ENCODE results near the gene ABCC3. TPM values are rescaled to one million over a fixed set of nuclear protein-coding genes. Genes with fewer than 3 reads are reported as not detected.

ABCC3 gene
- total and polyA plus RNA-seq, 9 of the 15 experiments (the other 6 are each of a cell fraction or from before 2014, with no cell fraction given): 0.03 to 1.6 (median 0.42) TPM; not detected in 5

GRCh38 chr17:50707289-50708049 is 72.8 kb downstream of the ABCC3 start, which contains the start of gene ANKRD40 (continued):
- TF ChIP-seq, protein P1, sequence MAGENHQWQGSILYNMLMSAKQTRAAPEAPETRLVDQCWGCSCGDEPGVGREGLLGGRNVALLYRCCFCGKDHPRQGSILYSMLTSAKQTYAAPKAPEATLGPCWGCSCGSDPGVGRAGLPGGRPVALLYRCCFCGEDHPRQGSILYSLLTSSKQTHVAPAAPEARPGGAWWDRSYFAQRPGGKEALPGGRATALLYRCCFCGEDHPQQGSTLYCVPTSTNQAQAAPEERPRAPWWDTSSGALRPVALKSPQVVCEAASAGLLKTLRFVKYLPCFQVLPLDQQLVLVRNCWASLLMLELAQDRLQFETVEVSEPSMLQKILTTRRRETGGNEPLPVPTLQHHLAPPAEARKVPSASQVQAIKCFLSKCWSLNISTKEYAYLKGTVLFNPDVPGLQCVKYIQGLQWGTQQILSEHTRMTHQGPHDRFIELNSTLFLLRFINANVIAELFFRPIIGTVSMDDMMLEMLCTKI (IDR thresholded peaks at IDR 0.05; ENCODE audit: partially characterized antibody): no peak
- TF ChIP-seq RBM22 (IDR thresholded peaks at IDR 0.05; ENCODE audit: low read depth, low read length, poor library complexity, severe bottlenecking) (no peak), CBFB (CRISPR knock-in tag; IDR thresholded peaks at IDR 0.05) (no peak), HDAC2 (IDR thresholded peaks at IDR 0.05) (0 out of 2 replicates have a peak, but pooled peaks have one; percentile 8), BCOR (IDR thresholded peaks at IDR 0.05) (0 out of 2 replicates have a peak, but pooled peaks have one; percentile 35), WHSC1 (IDR thresholded peaks at IDR 0.05; ENCODE audit: low read length) (no peak), NKRF (IDR thresholded peaks at IDR 0.05; ENCODE audit: borderline replicate concordance) (peak; percentile 68; the same call in 1 of the 2 replicates), SIN3A (IDR thresholded peaks at IDR 0.05; ENCODE audit: borderline replicate concordance in 2 of 2, control insufficient read depth in 1 of 2, low read depth in 2 of 2, low read length in 2 of 2) (peak; percentile 75 to 79), U2AF2 (optimal IDR thresholded peaks at IDR 0.05; ENCODE audit: low read depth, low read length) (no peak), PHF21A (IDR thresholded peaks at IDR 0.05; ENCODE audit: borderline replicate concordance, low read depth) (peak; percentile 70; the same call in 1 of the 2 replicates), DIDO1 (tag; IDR thresholded peaks at IDR 0.05; ENCODE audit: low read depth) (peak; percentile 85; the same call in 1 of the 2 replicates), GABPA (tag; conservative IDR thresholded peaks at IDR 0.05; ENCODE audit: low read depth) (peak; percentile 95), KAT2B (IDR thresholded peaks at IDR 0.05; ENCODE audit: low read depth, low read length) (no peak), RNF2 (IDR thresholded peaks at IDR 0.05) (peak; percentile 49; the same call in 1 of the 2 replicates)
- TF ChIP-seq, protein P2, sequence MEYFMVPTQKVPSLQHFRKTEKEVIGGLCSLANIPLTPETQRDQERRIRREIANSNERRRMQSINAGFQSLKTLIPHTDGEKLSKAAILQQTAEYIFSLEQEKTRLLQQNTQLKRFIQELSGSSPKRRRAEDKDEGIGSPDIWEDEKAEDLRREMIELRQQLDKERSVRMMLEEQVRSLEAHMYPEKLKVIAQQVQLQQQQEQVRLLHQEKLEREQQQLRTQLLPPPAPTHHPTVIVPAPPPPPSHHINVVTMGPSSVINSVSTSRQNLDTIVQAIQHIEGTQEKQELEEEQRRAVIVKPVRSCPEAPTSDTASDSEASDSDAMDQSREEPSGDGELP (CRISPR knock-in tag; IDR thresholded peaks at IDR 0.05; ENCODE audit: borderline replicate concordance): peak; percentile 69
- TF ChIP-seq, protein P3, sequence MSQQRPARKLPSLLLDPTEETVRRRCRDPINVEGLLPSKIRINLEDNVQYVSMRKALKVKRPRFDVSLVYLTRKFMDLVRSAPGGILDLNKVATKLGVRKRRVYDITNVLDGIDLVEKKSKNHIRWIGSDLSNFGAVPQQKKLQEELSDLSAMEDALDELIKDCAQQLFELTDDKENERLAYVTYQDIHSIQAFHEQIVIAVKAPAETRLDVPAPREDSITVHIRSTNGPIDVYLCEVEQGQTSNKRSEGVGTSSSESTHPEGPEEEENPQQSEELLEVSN (IDR thresholded peaks at IDR 0.05; ENCODE audit: borderline replicate concordance in 1 of 2, extremely low read depth in 1 of 2, insufficient read depth in 1 of 2, insufficient read length in 1 of 2, low read depth in 1 of 2, low read length in 1 of 2, poor library complexity in 1 of 2, severe bottlenecking in 1 of 2): peak; percentile 75 to 82
- TF ChIP-seq, protein P4, sequence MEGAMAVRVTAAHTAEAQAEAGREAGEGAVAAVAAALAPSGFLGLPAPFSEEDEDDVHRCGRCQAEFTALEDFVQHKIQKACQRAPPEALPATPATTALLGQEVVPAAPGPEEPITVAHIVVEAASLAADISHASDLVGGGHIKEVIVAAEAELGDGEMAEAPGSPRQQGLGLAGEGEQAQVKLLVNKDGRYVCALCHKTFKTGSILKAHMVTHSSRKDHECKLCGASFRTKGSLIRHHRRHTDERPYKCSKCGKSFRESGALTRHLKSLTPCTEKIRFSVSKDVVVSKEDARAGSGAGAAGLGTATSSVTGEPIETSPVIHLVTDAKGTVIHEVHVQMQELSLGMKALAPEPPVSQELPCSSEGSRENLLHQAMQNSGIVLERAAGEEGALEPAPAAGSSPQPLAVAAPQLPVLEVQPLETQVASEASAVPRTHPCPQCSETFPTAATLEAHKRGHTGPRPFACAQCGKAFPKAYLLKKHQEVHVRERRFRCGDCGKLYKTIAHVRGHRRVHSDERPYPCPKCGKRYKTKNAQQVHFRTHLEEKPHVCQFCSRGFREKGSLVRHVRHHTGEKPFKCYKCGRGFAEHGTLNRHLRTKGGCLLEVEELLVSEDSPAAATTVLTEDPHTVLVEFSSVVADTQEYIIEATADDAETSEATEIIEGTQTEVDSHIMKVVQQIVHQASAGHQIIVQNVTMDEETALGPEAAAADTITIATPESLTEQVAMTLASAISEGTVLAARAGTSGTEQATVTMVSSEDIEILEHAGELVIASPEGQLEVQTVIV (CRISPR knock-in tag; IDR thresholded peaks at IDR 0.05; ENCODE audit: borderline replicate concordance): no peak
